ENCODE results near the gene ATG7.
"Not testable (repeated sequence)": the region's sequence is repeated elsewhere in the genome, so short reads cannot be mapped to it uniquely, and the experiment has no call there.

ATG7 gene

DNA sequence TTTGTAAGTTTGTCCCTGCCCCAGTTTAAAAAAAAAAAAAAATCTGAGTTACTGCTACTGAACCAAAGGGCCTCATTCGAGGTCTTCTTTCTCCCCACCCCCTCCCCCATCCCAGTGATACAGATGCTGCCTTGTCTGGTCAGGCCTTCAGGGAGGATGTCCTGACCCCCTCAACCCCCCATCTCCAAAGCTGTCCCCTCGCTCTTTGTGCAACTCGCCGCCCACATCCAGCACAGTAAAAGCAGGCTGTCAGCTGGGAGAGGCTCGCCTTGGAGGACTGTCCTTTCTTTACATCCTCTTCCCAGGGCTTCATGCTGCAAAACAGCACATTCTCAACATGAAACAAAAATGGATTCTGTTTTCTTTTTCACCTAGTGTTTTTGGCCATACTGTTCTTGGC, 238.2 kb downstream of the ATG7 start:
- Histone ChIP-seq H3K9ac (no peak overlapping the region), H3K9me3 (ENCODE audit: control insufficient read depth, low read length) (no peaks in the 10 kb centered on the region), H2AFZ (peak overlapping the region; percentile 77), H3K4me3 (ENCODE audit: low read depth, low read length) (no peak overlapping the region), H3K79me2 (no peaks in the 10 kb centered on the region), H3K4me2 (ENCODE audit: low read length) (no peak overlapping the region), H3K36me3 (ENCODE audit: control insufficient read depth, insufficient read depth, low read length) (no peaks in the 10 kb centered on the region), H3K4me1 (peaks cover 25% of the 10 kb centered on the region), H3K27ac (peak overlapping the region; percentile 69), H3K27me3 (ENCODE audit: control insufficient read depth, insufficient read depth, low read length) (no peaks in the 10 kb centered on the region)
- TF ChIP-seq, protein P1, sequence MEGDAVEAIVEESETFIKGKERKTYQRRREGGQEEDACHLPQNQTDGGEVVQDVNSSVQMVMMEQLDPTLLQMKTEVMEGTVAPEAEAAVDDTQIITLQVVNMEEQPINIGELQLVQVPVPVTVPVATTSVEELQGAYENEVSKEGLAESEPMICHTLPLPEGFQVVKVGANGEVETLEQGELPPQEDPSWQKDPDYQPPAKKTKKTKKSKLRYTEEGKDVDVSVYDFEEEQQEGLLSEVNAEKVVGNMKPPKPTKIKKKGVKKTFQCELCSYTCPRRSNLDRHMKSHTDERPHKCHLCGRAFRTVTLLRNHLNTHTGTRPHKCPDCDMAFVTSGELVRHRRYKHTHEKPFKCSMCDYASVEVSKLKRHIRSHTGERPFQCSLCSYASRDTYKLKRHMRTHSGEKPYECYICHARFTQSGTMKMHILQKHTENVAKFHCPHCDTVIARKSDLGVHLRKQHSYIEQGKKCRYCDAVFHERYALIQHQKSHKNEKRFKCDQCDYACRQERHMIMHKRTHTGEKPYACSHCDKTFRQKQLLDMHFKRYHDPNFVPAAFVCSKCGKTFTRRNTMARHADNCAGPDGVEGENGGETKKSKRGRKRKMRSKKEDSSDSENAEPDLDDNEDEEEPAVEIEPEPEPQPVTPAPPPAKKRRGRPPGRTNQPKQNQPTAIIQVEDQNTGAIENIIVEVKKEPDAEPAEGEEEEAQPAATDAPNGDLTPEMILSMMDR (IDR thresholded peaks at IDR 0.05): no peak

DNA sequence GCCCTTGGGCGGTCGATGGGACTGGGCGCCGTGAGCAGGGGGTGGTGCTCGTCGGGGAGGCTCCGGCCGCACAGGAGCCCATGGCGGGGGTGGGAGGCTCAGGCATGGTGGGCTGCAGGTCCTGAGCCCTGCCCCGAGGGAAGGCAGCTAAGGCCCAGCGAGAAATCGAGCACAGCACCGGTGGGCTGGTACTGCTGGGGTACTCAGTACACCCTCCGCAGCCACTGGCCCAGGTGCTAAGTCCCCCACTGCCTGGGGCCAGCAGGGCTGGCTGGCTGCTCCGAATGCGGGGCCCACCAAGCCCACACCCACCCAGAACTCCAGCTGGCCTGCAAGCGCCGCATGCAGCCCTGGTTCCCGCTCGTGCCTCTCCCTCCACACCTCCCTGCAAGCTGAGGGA, 239.4 kb downstream of the ATG7 start:
- not testable (repeated sequence) for H3K9me3 ChIP-seq (ENCODE audit: control insufficient read depth, low read length); H3K36me3 ChIP-seq (ENCODE audit: control insufficient read depth, insufficient read depth, low read length); H2AFZ ChIP-seq; H3K4me3 ChIP-seq (ENCODE audit: low read depth, low read length); H3K27ac ChIP-seq; H3K9ac ChIP-seq; H3K4me2 ChIP-seq (ENCODE audit: low read length); H3K27me3 ChIP-seq (ENCODE audit: control insufficient read depth, insufficient read depth, low read length); H3K79me2 ChIP-seq
- peaks cover 25% of the 10 kb centered on the region for H3K4me1 ChIP-seq

DNA sequence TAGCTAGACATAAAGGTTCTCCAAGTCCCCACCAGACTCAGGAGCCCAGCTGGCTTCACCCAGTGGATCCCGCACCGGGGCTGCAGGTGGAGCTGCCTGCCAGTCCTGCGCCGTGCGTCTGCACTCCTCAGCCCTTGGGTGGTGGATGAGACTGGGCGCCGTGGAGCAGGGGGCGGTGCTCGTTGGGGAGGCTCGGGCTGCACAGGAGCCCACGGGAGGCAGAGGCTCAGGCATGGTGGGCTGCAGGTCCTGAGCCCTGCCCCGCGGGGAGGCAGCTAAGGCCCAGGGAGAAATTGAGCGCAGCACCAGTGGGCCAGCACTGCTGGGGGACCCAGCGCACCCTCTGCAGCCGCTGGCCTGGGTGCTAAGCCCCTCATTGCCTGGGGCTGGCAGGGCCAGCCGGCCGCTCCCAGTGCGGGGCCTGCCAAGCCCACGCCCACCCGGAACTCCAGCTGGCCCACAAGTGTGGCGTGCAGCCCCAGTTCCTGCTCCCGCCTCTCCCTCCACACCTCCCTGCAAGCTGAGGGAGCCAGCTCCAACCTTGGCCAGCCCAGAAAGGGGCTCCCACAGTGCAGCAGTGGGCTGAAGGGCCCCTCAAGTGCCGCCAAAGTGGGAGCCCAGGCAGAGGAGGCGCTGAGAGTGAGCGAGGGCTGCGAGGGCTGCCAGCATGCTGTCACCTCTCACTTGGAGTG, 241.1 kb downstream of the ATG7 start:
- not testable (repeated sequence) for H3K36me3 ChIP-seq (ENCODE audit: control insufficient read depth, insufficient read depth, low read length); H3K9ac ChIP-seq
- peak overlapping the region; percentile 24 for H3K27ac ChIP-seq

DNA sequence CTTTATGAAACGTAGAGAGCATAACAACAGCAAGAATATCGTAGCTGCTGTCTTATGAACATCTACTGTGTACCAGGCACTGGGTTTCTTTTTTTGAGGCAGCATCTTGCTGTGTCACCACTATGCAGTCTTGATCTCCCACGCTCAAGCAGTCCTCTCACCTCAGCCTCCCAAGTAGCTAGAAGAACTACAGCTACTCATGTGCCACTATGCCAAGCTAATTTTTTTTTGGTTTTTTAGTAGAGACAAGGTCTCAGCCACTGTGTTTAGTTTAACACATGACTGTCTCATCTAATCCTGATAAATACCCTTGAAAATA, 241.6 kb downstream of the ATG7 start:
- no peaks in the 10 kb centered on the region for H3K79me2 ChIP-seq
- H3K36me3 ChIP-seq (ENCODE audit: control insufficient read depth, insufficient read depth, low read length): no peaks in the 10 kb centered on the region
- H3K4me1 ChIP-seq: peaks cover 17% of the 10 kb centered on the region
- no peaks in the 10 kb centered on the region for H3K27me3 ChIP-seq (ENCODE audit: control insufficient read depth, insufficient read depth, low read length)
- H3K9ac ChIP-seq: no peak overlapping the region
- H3K4me2 ChIP-seq (ENCODE audit: low read length): no peak overlapping the region
- H2AFZ ChIP-seq: no peak overlapping the region
- peak overlapping the region; percentile 24 for H3K27ac ChIP-seq
- no peaks in the 10 kb centered on the region for H3K9me3 ChIP-seq (ENCODE audit: control insufficient read depth, low read length)
- TF ChIP-seq, protein P1 (IDR thresholded peaks at IDR 0.05): no peak
- H3K4me3 ChIP-seq (ENCODE audit: low read depth, low read length): no peak overlapping the region

More for the DNA sequence above, 241.1 kb downstream of the ATG7 start:
- H3K79me2 ChIP-seq; H2AFZ ChIP-seq; H3K4me2 ChIP-seq (ENCODE audit: low read length); H3K4me3 ChIP-seq (ENCODE audit: low read depth, low read length); H3K27me3 ChIP-seq (ENCODE audit: control insufficient read depth, insufficient read depth, low read length); H3K9me3 ChIP-seq (ENCODE audit: control insufficient read depth, low read length): not testable (repeated sequence)
- peaks cover 22% of the 10 kb centered on the region for H3K4me1 ChIP-seq

DNA sequence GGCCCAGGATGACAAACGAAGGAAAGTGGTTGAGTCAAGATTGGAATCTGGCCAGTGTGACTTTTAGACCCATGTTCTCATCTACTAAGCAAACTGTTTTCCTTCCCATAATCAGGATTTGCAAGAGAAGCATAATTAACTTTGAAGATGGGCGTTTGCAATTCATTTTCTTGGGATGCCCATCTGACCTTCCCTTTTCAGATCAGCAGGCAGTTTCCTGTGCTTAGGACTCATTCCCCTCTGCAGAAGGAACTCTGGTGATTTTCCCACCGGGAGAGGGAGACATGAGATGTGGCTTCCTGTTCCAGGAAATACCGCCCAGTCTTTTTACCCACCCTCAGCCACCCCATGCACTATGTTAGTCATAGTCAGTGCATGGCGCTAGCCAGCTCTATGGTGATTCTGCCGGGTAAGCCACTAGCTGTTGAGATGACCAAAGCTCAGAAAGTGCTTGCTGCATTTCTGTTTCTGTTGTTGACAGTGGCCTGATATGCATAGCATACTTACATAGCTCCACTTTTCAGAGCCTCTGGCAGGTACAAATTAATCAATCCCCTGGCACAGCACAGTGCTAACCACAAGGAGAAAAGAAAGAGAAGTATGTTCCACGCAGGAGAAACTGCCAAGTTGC, 242.1 kb downstream of the ATG7 start:
- Histone ChIP-seq H3K4me1 (peaks cover 12% of the 10 kb centered on the region), H3K79me2 (no peaks in the 10 kb centered on the region), H3K9ac (no peak overlapping the region), H3K36me3 (ENCODE audit: control insufficient read depth, insufficient read depth, low read length) (no peaks in the 10 kb centered on the region), H3K27me3 (ENCODE audit: control insufficient read depth, insufficient read depth, low read length) (no peaks in the 10 kb centered on the region), H3K9me3 (ENCODE audit: control insufficient read depth, low read length) (no peaks in the 10 kb centered on the region), H3K27ac (peak overlapping the region; percentile 24), H2AFZ (no peak overlapping the region), H3K4me3 (ENCODE audit: low read depth, low read length) (no peak overlapping the region), H3K4me2 (ENCODE audit: low read length) (no peak overlapping the region)
- TF ChIP-seq, protein P1 (IDR thresholded peaks at IDR 0.05): no peak

Measured in parathyroid adenoma (tissue), 2 donors.